GM21390 (cell line): ENCODE results near the gene NR3C1.

Source experiments
- ATAC-seq: cut with Tn5 transposase; IDR thresholded peaks from one replicate; pipeline ENCODE4 v1.9.1; 2021; ENCODE audit not compliant: unreplicated experiment

Gene NR3C1

GRCh38 chr5:143315214-143315613, 88.3 kb downstream of the NR3C1 start:
- ATAC-seq, result no peak

GRCh38 chr5:143314659-143315058, 88.8 kb downstream of the NR3C1 start:
- ATAC-seq, result no peak

GRCh38 chr5:143314099-143314498, 89.4 kb downstream of the NR3C1 start:
- ATAC-seq, result no peak

GRCh38 chr5:143313298-143313852, 90.1 kb downstream of the NR3C1 start:
- ATAC-seq, result no peak

DNA sequence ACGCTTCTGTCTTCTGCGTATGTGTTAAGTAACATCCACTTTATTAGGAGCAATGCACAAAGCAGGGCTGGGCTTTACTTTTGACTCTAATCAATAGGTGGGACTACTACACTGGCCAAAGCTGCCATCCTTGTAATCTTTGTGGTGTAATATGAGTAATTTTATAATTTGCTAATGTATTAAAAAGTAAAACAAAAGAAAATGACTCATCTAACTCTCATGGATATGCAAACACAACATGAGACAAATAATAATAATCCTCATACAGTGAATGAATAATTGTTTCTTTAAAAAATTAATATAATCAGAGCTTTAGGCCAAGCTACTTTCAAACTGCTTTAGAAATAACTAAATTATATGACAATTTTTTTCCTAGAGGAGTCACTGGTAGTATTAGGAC, 90.7 kb downstream of the NR3C1 start:
- ATAC-seq, result no peak

DNA sequence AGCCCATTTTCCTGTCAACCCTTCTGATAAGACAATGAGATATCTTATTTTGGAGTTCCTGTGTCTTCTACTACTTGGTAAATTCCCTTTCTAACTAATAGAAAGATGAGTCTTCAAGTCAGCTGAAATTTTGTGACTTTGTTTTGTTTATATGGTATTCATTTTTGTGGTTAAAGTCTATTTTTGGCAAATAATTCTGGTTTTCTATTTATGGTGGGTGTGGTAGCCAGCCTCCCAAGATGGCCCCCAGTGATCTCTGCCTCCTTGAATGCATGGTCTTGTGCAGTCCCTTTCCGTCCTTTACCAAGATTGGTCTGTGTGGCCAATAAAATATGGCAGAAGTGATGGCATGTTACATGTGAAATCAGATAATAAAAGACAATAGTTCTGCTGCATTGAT, 91.5 kb downstream of the NR3C1 start:
- no peak for ATAC-seq

DNA sequence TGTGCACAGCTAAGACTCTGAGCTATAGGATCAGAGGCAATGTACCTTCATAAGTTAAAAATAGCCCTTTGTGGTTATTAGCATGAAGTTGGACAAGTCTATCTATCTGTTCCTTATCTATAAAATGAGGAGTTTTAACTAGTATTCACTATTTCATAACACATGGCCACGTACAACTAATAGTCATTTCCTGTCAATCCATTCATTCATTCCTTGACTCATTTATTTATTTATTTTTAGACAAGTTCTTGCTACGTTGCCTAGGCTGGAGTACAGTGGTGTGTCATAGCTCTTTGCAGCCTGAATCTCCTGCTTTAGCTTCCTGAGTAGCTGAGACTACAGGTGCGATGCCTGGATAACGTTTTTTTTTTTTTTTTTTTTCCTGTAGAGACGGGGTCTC, 92.1 kb downstream of the NR3C1 start:
- no peak for ATAC-seq

DNA sequence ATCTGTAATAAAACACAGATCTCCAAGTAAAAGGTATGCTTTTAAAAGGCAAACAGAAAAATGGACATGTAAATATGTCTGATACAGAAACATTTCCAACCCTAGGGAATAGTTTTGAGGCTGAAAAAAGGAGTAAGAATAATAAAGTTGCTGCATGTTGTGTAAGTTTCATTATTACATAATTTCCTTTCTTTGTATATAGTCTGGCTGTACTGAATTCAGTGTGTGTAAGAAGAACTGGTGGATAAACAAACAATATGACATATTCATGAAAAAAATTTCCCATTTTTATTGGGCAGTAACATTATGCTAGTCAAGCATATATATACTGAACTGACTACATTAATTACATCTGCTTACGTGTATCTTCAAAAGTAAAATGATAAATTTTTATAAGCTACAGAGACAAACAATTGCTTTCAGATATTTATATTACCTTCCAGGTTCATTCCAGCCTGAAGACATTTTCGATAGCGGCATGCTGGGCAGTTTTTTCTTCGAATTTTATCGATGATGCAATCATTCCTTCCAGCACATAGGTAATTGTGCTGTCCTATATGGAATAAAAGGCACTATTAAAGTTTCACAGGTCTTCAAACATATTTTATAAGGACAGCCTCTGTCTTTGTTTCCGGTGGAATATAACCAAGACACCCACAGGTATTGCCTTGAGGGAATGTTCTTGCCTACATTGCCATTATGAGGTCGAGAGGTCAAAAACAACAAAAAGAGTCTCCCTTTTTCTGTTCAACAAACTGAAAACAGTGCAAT, 93.6 kb downstream of the NR3C1 start:
- no peak for ATAC-seq

GRCh38 chr5:143308731-143309130, 94.8 kb downstream of the NR3C1 start:
- ATAC-seq, result no peak

DNA sequence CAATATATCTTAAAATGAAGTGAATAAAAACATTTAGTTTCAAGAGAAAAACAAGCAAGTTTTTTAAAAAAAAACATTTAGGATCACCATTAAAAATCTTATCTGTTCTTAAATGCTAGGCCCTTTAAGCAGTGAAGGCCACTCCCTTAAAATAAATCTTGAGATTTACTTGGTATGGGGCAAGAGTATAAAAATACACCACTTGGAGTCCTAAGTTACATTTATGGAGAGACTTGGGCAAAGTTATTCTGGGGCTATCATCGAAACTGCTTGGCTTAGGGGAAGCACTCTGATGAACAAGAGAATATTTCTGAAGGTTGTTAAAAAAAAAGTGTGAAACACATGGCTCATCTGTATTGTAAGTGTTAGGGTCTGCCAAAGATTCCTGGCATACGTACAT, 97.4 kb downstream of the NR3C1 start:
- no peak for ATAC-seq

- no peak for ATAC-seq
Measured at GRCh38 chr5:143304836-143305475, 98.5 kb downstream of the NR3C1 start.

GRCh38 chr5:143302341-143303045, 101.0 kb downstream of the NR3C1 start:
- ATAC-seq, result no peak

DNA sequence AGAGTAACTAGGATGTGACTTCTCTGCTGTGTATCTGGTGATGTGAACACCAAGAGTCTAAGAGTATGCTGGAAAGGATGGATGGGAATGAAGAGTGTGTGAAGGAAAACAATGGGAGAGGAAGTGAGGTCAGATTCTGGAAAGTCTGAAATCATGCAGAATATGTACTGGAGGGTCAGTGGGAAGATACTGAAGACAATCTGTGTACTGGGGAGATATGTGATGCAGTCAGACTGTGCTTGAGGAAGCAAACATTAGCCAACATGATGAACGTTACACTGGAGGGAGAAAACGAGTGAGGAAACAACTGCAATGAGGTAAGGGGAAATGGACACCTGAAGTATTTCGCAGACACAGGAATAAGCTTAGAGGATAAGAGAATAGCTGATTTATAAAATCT, 105.7 kb downstream of the NR3C1 start:
- ATAC-seq, result no peak

DNA sequence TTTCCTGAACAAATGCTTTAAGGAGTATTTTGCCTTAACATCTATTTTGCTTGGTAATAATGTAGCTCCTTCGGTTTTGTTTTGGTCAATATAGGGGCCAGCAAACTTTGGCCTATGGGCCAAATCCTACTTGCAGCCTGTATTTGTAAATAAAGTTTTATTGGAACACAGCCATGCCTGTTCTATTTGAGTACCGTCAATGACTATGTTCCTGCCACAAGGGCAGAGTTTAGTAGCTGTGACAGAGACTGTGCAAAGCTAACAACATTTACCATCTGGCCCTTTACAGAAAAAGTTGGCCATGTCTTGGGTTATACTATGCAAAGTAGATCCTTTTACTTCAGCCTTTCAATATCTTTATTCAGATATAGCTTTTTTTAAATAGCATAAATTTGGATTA, 113.4 kb downstream of the NR3C1 start:
- ATAC-seq, result no peak

GRCh38 chr5:143284521-143284920, 119.0 kb downstream of the NR3C1 start:
- no peak for ATAC-seq

DNA sequence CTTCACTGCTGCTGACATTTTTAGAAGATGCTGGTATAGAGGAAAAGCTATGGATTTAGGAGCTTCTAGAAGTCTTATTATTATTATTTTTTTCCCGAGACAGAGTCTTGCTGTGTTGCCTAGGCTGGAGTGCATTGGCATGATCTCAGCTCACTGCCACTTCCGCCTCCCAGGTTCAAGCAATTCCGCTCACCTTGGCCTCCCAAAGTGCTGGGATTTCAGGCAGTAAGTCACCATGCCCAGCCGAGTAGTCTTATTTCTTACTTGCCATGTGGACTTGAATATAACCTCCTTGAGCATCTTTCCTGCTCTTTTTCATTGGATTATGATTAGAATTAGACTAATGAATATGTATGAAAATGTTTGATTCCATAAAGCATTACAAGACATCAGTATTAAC, 119.5 kb downstream of the NR3C1 start:
- no peak for ATAC-seq

GRCh38 chr5:143281226-143281625, 122.3 kb downstream of the NR3C1 start:
- no peak for ATAC-seq

DNA sequence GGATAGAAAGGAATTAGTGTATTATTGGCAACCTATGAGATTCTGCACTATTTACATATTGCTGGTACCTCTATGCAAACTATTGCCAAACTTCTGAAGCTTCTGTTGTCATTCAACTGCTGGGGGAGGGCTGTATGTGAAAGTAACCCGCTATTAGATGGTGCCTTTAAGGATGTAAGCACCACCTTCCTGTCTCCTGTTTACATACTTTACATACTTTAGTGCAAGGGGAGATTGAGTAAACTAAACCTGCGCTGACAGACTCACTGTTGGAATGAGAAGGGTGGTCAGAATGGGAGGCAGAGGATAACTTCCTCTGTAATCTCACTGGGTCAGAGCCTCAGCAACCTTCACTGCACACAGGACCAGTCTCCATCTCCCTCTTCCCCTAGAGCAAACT, 123.8 kb downstream of the NR3C1 start:
- ATAC-seq, result no peak

DNA sequence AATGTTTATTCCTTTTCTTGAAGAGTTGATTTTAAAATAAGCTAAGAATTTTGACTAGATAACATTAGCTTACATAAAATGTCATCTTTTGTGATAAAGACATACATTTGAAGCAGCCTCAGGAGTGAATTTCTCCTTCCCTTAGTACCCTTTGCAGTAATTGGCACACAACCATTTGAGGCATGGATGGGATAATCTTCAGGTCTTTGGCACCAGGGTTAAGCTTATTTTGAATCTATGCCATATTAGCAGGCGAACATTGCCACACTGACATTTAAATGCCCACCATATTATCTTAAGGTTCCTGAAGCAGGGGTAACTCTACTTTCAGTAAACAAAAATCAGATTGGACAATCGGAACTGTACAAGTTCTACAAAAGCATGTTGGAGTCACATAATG, 126.0 kb downstream of the NR3C1 start:
- no peak for ATAC-seq

- ATAC-seq, result no peak
Measured at GRCh38 chr5:143275512-143276363, 127.7 kb downstream of the NR3C1 start.

GRCh38 chr5:143274952-143275351, 128.5 kb downstream of the NR3C1 start:
- no peak for ATAC-seq
